ENCODE measurements around the gene U2AF2. TPM values are rescaled to one million over a fixed set of nuclear protein-coding genes. Genes with fewer than 3 reads are reported as not detected.

The U2AF2 gene
- total RNA-seq, 2 experiments from 2014 or later, result 351 to 381 TPM

GRCh38 chr19:55690769-55691545 is 36.1 kb downstream of the U2AF2 start:
- POLR2A ChIA-PET, result no interaction called here
- CTCF ChIA-PET, result interaction anchor here (0.8 kb wide), 1 partner anchor 15 kb away, joined by 3 read pairs; no protein-coding TSS in a partner anchor

DNA sequence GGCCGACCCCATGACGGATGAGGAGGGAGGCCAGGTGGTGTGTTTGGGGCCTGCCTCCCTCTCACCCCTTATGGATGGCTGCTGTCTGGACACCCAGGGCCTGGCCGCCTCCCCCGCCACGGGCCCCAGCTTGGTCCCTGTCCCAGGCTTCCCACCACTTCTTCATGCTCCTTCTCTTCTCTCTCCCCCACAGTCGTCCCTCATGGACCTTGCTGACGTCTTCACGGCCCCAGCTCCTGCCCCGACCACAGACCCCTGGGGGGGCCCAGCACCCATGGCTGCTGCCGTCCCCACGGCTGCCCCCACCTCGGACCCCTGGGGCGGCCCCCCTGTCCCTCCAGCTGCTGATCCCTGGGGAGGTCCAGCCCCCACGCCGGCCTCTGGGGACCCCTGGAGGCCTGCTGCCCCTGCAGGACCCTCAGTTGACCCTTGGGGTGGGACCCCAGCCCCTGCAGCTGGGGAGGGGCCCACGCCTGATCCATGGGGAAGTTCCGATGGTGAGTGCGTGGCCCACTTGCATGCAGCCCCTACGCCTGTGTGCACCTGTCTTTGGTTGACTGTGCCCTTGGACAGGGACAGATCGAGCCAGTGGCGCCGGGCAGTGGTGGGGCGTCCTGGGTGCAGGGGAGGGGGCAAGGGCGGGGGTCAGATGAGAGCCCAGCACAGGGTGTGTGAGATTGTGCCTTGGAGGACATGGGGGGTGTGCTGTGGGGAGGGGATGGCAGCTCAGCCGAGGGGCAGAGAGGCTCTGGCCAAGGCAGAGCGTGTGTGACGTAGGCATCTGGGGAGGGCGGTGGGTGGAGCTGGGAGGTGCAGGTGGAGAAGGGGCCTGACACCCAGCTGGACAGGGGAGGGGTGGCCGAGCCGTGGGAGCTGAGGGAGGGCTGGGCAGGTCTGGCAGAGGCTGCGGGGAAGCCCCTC is 37.0 kb downstream of the U2AF2 start:
- CTCF ChIA-PET, result no interaction called here
- POLR2A ChIA-PET, result no interaction called here

DNA sequence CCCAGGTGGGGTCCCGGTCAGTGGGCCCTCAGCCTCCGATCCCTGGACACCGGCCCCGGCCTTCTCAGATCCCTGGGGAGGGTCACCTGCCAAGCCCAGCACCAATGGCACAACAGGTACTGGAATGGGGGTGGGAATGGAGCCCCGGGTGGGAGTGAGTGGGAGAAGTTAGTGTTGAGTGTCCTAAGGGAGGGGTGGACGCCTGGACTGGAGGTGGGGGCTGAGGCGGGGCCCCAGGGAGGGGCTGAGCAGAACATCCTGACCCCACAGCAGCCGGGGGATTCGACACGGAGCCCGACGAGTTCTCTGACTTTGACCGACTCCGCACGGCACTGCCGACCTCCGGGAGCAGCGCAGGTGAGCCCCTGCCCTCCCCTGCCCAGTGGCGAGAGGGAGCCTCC is 37.8 kb downstream of the U2AF2 start:
- POLR2A ChIA-PET, result interaction anchor here (0.6 kb wide), 1 partner anchor 470 kb away, joined by 4 read pairs; no protein-coding TSS in a partner anchor

GRCh38 chr19:55693336-55693974 is 38.6 kb downstream of the U2AF2 start:
- ChIA-PET POLR2A (interaction anchor here (0.6 to 0.7 kb wide), 2 partner anchors 36 to 469 kb away, joined by 4 to 6 read pairs; no protein-coding TSS in a partner anchor), CTCF (no interaction called here)

More for the DNA sequence above, 37.8 kb downstream of the U2AF2 start:
- CTCF ChIA-PET, result no interaction called here

DNA sequence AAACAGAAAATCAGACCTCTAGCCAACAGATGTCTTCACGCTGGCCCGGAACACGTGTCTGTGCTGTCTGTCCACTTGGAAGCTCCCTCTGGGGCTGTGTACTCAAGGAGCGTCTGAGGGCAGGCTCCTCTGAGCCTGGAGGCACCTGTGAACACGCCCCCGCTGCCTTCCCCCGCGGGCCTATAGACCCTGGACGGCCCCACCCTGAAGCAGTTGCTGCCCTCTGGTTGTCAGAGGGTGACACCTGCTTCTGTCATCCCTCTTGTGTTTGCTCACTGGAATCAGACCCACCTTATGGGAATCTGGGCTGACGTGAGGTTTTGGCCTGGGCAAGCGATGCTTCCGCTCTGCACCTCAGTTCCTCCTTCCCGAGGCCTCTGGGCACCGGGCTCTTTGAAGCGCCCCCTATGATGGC is 39.4 kb downstream of the U2AF2 start:
- ChIA-PET POLR2A (interaction anchor here (0.7 kb wide), 1 partner anchor 37 kb away, joined by 6 read pairs; no protein-coding TSS in a partner anchor), CTCF (no interaction called here)

DNA sequence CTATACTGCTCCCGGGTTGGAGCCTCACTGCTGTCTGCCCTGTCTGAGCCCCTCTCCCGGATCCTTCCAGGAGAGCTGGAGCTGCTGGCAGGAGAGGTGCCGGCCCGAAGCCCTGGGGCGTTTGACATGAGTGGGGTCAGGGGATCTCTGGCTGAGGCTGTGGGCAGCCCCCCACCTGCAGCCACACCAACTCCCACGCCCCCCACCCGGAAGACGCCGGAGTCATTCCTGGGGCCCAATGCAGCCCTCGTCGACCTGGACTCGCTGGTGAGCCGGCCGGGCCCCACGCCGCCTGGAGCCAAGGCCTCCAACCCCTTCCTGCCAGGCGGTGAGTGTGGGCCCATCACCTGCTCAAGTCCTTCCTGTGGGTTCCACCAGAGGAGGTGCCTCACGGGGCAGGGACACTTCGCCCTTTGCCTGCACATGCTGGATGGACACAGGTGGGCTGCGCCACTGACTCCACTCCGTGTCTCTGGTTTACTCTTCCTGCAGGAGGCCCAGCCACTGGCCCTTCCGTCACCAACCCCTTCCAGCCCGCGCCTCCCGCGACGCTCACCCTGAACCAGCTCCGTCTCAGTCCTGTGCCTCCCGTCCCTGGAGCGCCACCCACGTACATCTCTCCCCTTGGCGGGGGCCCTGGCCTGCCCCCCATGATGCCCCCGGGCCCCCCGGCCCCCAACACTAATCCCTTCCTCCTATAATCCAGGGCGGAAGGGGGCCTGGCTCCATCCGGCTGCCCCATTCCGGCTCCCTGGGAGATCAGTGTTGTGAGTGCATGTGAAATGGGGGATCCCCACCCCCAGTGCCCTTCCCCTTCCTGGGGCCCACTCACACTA is 40.0 kb downstream of the U2AF2 start:
- ChIA-PET POLR2A (no interaction called here), CTCF (no interaction called here)

- POLR2A ChIA-PET, result no interaction called here
- CTCF ChIA-PET, result no interaction called here
Observed at GRCh38 chr19:55695511-55696290, 40.9 kb downstream of the U2AF2 start.

DNA sequence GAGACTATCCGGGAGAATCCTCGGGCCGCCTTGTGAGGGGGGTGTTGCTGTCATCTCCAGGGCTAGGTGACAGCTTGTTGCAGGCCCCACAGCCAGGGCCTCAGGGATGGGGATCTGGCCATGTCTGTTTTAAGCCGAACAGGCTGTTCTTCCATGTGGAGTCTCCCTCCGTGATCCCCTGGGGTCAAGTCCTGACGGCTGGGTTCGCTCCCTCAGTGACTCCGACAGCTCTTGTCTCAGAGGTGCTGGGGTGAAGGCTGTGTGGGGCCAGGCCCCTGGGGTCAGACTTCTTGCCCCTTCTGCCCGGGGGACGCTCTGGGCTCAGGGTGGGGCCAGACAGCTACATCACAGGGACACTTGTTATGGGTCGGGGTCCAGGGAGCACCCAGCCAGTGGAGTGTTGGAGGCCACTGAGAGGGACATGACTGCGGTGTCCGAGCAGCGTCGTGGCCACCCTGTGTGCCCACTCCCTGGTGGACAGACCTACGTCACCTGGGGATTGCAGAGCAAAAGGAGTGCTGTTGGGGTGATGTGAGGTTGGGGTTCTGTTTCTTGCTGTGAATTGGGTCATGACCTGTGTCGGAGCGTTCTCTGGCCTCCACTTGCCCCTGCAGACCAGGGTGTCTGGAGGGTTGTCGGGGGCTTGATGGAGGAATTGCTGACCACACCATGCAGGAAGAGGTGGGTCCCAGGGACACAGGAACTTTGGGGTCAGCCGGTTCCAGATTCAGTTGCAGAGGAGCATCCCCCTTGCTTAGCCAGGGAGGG is 41.6 kb downstream of the U2AF2 start:
- ChIA-PET CTCF (no interaction called here), POLR2A (no interaction called here)

DNA sequence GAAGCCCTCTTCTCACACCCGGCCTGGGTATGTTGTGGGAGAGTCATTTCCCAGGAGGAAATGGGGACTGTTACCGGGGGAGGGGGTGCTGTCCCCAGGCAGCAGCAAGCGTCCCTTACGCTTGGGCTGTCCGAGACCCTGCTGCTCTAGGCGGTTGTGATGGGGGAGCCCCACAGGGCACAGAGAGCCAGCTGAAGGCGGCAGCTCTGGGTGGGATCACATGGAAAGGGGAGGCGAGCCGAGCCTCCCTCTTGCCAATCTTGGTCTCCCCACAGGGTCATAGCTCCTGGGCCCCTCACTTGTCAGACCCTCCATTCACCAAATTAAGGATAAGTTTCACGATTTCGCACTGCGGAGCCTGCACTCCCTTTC is 42.2 kb downstream of the U2AF2 start:
- ChIA-PET CTCF (no interaction called here), POLR2A (no interaction called here)

GRCh38 chr19:55697698-55698097 is 42.9 kb downstream of the U2AF2 start:
- ChIA-PET POLR2A (no interaction called here), CTCF (no interaction called here)

DNA sequence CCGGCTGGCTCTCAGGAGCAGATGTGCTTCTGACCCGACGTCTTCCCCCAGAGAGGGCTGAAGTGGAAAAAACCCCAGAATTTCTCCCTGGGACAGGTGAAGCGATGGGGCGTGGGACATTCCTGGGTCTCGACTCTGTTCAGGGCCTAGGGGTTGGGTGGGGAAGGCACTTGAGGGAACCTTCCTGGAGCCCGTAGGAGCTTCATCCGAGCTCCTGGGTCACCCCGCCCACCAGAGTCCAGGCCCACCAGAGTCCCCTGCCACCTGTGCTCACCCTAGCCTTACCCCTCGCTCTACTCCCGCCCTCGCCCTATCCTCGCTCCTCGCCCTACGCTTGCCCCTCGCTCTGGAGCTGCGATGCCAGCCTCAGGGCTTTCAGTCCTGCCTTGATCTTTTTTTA is 43.4 kb downstream of the U2AF2 start:
- POLR2A ChIA-PET, result no interaction called here

GRCh38 chr19:55699221-55699620 is 44.4 kb downstream of the U2AF2 start:
- CTCF ChIA-PET, result no interaction called here
- POLR2A ChIA-PET, result no interaction called here

More for the DNA sequence above, 43.4 kb downstream of the U2AF2 start:
- CTCF ChIA-PET, result no interaction called here

- ChIA-PET CTCF (interaction anchor here (0.9 kb wide), 1 partner anchor 18 kb away, joined by 3 read pairs; no protein-coding TSS in a partner anchor), POLR2A (no interaction called here)
Observed at GRCh38 chr19:55700813-55701212, 46.0 kb downstream of the U2AF2 start.

DNA sequence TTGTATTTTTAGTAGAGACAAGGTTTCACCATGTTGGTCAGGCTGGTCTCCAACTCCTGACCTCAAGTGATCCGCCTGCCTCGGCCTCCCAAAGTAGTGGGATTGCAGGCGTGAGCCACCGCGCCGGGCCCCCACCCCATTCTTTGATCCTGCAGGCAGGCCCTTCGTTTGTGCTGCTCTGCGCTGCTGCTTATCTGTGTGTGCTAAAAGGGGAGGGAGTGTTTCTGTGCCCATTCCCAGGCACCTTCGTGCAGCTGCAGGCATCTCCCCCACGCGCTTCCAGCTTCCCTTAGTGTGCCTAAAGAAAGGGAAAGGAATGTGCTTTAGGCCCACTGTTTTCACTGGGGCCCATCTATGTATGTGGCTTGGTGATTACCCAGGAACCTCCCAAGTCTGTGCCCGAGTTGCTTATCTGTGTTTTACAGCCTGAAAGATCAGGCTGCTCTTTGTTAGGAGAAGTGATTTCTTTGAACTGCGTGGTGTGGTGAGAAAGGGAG is 47.3 kb downstream of the U2AF2 start:
- ChIA-PET CTCF (no interaction called here), POLR2A (no interaction called here)

- ChIA-PET CTCF (no interaction called here), POLR2A (interaction anchor here (0.6 kb wide), 1 partner anchor 23 kb away, joined by 3 read pairs; no protein-coding TSS in a partner anchor)
Observed at GRCh38 chr19:55703790-55704215, 49.0 kb downstream of the U2AF2 start.

DNA sequence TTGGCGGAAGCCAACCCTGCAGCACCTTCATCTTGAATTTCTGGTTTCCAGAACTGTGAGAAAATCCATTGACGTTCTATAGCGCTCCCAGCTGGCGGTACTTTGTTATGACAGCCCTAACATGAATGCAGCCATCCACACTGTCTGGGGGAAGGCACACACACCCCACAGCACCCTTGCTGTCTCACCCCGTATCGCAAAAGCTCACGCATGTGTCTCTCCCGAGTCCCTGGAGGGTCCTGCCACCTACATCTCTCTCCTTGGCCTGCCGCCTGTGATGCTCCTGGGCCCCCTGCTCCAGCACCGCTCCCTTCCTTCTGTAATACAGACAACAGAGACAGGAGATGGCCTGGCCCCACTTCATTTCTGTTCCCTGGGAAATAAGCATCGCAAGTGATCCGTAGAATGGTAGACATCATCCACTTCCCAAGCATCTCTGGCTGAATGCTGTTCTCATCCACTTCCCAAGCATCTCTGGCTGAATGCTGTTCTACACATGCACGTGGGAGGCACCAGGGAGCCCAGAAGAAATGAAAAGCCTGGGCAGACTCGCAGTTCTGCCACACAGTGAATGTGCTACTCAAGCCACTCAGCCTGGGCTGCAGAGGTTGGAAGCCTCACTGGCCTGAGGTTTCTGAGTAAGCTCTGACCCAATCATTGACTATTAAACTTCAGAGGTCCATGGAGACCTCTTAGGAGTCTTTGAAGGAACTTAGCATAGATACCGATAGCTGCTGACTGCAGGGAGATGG is 49.8 kb downstream of the U2AF2 start:
- CTCF ChIA-PET, result interaction anchor here (0.6 kb wide), 1 partner anchor 641 kb away, joined by 3 read pairs; no protein-coding TSS in a partner anchor

GRCh38 chr19:55705972-55706371 is 51.1 kb downstream of the U2AF2 start:
- ChIA-PET CTCF (interaction anchor here (1.1 kb wide), 1 partner anchor 16 kb away, joined by 3 read pairs; no protein-coding TSS in a partner anchor), POLR2A (no interaction called here)

More for the DNA sequence above, 49.8 kb downstream of the U2AF2 start:
- POLR2A ChIA-PET, result no interaction called here
